Panc1 (cell line): Measurements from ENCODE around the gene AEBP1. TPM values are rescaled to one million over a fixed set of nuclear protein-coding genes. Genes with fewer than 3 reads are reported as not detected.

ENCODE experiments used
- ATAC-seq: fragments of 200-7000 bp; cut with Tn5 transposase; 2 replicates; pipeline ENCODE4 v1.9.1; 2020; ENCODE audit warnings: mild to moderate bottlenecking, moderate library complexity
- BruUV-seq: library from RNA; stranded (reverse); fragments of 400-500 nt; replicated peaks from 2 replicates; lab custom pipeline; 2021; lab: Mats Ljungman, UMichigan
- CTCF ChIA-PET: fragments of 300-600 bp; sonication (Branson Sonifier 250); formaldehyde crosslinking; loops from one replicate; lab custom pipeline; 2022; ENCODE audit warnings: antibody characterized with exemption; lab: Charles Lee
- POLR2A ChIA-PET: fragments of 300-600 bp; sonication (Branson Sonifier 250); formaldehyde crosslinking; loops from one replicate; lab custom pipeline; 2022; ENCODE audit warnings: antibody characterized with exemption; lab: Charles Lee
- DNase-seq: peaks from one replicate; pipeline ENCODE4 v3.0.0-alpha.2; 2010; ENCODE audit warnings: low read depth, low spot score
- H3K27ac ChIP-seq: 2 replicates; pipeline ENCODE4 v1.5.1; 2011; ENCODE audit warnings: mild to moderate bottlenecking, low read length, inconsistent platforms
- H3K27me3 ChIP-seq: fragments of 200-500 bp; sonication (Bioruptor generic); 2 replicates; pipeline ENCODE4 v1.6.0; 2014; ENCODE audit warnings: low read length, inconsistent platforms; ENCODE audit not compliant: control insufficient read depth, insufficient read depth
- H3K36me3 ChIP-seq: fragments of 200-500 bp; sonication (Bioruptor generic); 2 replicates; pipeline ENCODE4 v1.5.1; 2014; ENCODE audit warnings: inconsistent platforms, mild to moderate bottlenecking, low read length, moderate library complexity; ENCODE audit not compliant: control insufficient read depth, insufficient read depth
- H3K4me1 ChIP-seq: 2 replicates; pipeline ENCODE4 v1.5.1; 2011; ENCODE audit warnings: inconsistent platforms, mild to moderate bottlenecking, low read length, moderate library complexity; ENCODE audit not compliant: control insufficient read depth, insufficient read depth
- H3K4me3 ChIP-seq, 2 experiments: 2 replicates each; pipeline ENCODE4 v1.5.1; 2011 to 2012; ENCODE audit warnings: low read depth in 2 of 2, low read length in 2 of 2, mild to moderate bottlenecking in 2 of 2, inconsistent platforms in 1 of 2, moderate library complexity in 1 of 2
- H3K9me3 ChIP-seq: fragments of 200-500 bp; sonication (Bioruptor generic); 2 replicates; pipeline ENCODE4 v1.5.1; 2014; ENCODE audit warnings: low read depth, mild to moderate bottlenecking, inconsistent platforms, low read length, moderate library complexity; ENCODE audit not compliant: control insufficient read depth, insufficient read depth
- POLR2AphosphoS5 ChIP-seq: IDR thresholded peaks from 2 replicates; pipeline ENCODE4 v1.6.1; 2012; ENCODE audit warnings: mild to moderate bottlenecking, low read depth, low read length, moderate library complexity
- SIN3A ChIP-seq: IDR thresholded peaks from 2 replicates; pipeline ENCODE4 v1.6.1; 2012; ENCODE audit warnings: low read depth, mild to moderate bottlenecking, low read length, moderate library complexity, borderline replicate concordance; ENCODE audit not compliant: insufficient read depth
- TCF7L2 ChIP-seq: IDR thresholded peaks from 2 replicates; pipeline ENCODE4 v1.6.1; 2011; ENCODE audit warnings: mild to moderate bottlenecking, low read depth, low read length, inconsistent platforms
- in situ Hi-C: cut with HindIII; loops from 2 replicates; pipeline ENCODE4 v1.10.0; 2016; ENCODE audit warnings: low sequenced_read_pairs, low pct_unique_long_range_greater_than_20kb
- intact Hi-C: fragments of 100-400 bp; cut with micrococcal nuclease; formaldehyde crosslinking; loops from one replicate; pipeline ENCODE4 v1.10.0; 2022; ENCODE audit not compliant: unreplicated experiment
- total RNA-seq: library from RNA; stranded (reverse); gene quantifications from one replicate; pipeline ENCODE4 v1.2.1, GENCODE V29; 2021; ENCODE audit not compliant: unreplicated experiment
- TF ChIP-seq, protein P1 (sequence below), 2 experiments: IDR thresholded peaks; 2 replicates each; pipeline ENCODE4 v1.6.1; 2011 to 2012; ENCODE audit warnings: low read depth in 2 of 2, control low read depth in 1 of 2, low read length in 1 of 2, mild to moderate bottlenecking in 1 of 2, moderate library complexity in 1 of 2; ENCODE audit not compliant: insufficient read depth in 1 of 2
- TF ChIP-seq, protein P2 (sequence below): fragments of 450-650 bp; IDR thresholded peaks from 2 replicates; pipeline ENCODE4 v1.5.1; 2017; ENCODE audit warnings: mild to moderate bottlenecking

AEBP1 gene
- total RNA-seq, 1 experiment from 2014 or later = 0.62 TPM

DNA sequence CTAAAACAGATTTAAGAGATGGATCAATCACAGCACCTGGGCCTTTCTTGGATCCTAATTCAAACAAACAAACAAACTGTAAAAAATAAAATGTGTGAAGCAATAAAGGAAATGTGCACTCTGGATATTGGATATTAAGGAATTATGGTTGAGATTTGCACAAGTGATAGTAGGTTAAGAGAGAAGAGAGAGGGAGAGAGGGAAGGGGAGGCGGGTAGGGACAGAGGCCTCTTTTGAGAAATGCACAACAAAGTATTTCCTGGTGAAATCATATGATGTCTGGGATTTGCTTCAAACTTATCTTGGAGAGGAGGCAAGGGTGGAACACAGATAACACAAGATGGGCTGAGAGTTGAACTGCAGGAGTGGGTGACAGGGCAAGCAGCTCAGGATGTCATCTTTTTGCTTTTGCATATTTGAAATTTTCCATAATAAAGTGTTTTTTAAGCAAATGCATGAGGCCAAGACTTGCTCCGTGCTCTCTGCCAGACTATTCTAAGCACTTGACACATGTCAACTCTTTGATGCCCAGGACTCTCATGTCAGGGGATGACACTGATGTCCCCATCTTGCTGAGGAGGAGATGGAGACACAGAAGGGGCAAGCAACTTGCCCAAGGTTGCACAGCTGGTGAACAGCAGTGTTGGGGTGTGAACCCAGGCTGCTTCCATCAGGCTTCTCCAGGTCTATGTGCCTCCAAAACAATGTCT is 9.1 kb upstream of the AEBP1 start:
- ATAC-seq (no peak), DNase-seq (no peak)
- Histone ChIP-seq H3K27ac (no peak overlapping the region), H3K4me3 (no peak overlapping the region), H3K27me3 (no peaks in the 10 kb centered on the region), H3K9me3 (no peaks in the 10 kb centered on the region), H3K36me3 (no peaks in the 10 kb centered on the region), H3K4me1 (peaks cover 4% of the 10 kb centered on the region)
- intact Hi-C loops = no loop called here
- in situ Hi-C loops = no loop called here
- ChIA-PET POLR2A (no interaction called here), CTCF (no interaction called here)
- TF ChIP-seq, protein P1, sequence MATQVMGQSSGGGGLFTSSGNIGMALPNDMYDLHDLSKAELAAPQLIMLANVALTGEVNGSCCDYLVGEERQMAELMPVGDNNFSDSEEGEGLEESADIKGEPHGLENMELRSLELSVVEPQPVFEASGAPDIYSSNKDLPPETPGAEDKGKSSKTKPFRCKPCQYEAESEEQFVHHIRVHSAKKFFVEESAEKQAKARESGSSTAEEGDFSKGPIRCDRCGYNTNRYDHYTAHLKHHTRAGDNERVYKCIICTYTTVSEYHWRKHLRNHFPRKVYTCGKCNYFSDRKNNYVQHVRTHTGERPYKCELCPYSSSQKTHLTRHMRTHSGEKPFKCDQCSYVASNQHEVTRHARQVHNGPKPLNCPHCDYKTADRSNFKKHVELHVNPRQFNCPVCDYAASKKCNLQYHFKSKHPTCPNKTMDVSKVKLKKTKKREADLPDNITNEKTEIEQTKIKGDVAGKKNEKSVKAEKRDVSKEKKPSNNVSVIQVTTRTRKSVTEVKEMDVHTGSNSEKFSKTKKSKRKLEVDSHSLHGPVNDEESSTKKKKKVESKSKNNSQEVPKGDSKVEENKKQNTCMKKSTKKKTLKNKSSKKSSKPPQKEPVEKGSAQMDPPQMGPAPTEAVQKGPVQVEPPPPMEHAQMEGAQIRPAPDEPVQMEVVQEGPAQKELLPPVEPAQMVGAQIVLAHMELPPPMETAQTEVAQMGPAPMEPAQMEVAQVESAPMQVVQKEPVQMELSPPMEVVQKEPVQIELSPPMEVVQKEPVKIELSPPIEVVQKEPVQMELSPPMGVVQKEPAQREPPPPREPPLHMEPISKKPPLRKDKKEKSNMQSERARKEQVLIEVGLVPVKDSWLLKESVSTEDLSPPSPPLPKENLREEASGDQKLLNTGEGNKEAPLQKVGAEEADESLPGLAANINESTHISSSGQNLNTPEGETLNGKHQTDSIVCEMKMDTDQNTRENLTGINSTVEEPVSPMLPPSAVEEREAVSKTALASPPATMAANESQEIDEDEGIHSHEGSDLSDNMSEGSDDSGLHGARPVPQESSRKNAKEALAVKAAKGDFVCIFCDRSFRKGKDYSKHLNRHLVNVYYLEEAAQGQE (IDR thresholded peaks at IDR 0.05; ENCODE audit: insufficient read depth in 1 of 2, low read depth in 2 of 2, low read length in 1 of 2) = no peak
- 0 out of 2 replicates have a peak, but pooled peaks have one; percentile 23 for TF ChIP-seq TCF7L2
- no TSS peak for BruUV-seq

DNA sequence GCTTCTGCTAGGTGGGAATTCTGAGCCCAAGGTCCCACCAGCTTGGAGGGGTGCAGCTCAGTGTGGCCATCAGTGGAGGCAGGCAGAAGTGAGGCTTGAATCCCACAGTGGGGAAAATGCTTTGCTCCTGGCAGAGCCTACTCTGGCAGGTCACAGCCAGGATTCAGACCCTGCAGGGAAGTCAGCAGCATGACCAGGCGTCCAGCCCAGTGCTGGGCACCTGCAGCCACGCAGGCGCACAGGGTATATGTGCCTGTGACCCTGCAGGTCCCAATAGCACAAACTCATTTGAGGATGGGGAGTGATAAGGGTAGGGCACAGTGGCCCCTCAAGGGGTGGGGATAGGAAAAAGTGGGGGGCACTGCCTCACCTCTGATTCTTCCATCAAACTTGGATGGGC is 8.4 kb upstream of the AEBP1 start:
- POLR2A ChIA-PET = no interaction called here
- intact Hi-C loops = no loop called here
- DNase-seq (no peak), ATAC-seq (no peak)
- CTCF ChIA-PET = no interaction called here
- Histone ChIP-seq H3K4me3 (no peak overlapping the region), H3K9me3 (no peaks in the 10 kb centered on the region), H3K4me1 (peaks cover 11% of the 10 kb centered on the region), H3K27ac (no peak overlapping the region), H3K36me3 (no peaks in the 10 kb centered on the region), H3K27me3 (no peaks in the 10 kb centered on the region)
- in situ Hi-C loops = no loop called here
- TF ChIP-seq POLR2AphosphoS5 = no peak
- no TSS peak for BruUV-seq

DNA sequence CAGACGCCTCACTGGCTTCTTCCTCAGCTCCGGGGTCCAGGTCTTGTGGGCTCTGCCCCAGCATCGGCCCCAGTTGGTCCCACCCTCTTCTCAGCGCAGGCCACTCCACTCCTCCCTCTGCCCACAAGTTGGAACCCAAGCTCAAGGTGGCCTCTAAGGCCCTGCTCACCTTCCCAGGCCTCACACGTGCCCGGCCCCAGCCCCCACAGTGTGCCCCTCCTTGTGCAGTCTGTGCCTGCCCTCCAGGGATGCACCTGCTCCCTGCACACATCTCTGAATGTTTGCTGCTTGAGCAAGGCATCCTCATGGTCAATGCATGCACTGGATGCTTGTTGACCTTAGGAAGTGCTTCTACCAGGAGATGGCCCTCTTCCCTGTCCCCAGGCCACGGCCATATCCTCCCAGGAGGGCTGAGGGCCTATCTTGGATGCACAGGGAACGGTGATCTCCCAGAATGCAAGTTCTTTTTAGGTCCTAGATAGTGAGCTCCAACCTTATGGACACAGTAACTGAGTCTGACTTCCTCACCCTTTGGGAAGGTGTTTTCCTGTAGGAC is 7.7 kb upstream of the AEBP1 start:
- Histone ChIP-seq H3K27me3 (no peaks in the 10 kb centered on the region), H3K4me1 (peaks cover 15% of the 10 kb centered on the region), H3K36me3 (no peaks in the 10 kb centered on the region), H3K4me3 (no peak overlapping the region), H3K27ac (no peak overlapping the region), H3K9me3 (no peaks in the 10 kb centered on the region)
- TF ChIP-seq, protein P2, sequence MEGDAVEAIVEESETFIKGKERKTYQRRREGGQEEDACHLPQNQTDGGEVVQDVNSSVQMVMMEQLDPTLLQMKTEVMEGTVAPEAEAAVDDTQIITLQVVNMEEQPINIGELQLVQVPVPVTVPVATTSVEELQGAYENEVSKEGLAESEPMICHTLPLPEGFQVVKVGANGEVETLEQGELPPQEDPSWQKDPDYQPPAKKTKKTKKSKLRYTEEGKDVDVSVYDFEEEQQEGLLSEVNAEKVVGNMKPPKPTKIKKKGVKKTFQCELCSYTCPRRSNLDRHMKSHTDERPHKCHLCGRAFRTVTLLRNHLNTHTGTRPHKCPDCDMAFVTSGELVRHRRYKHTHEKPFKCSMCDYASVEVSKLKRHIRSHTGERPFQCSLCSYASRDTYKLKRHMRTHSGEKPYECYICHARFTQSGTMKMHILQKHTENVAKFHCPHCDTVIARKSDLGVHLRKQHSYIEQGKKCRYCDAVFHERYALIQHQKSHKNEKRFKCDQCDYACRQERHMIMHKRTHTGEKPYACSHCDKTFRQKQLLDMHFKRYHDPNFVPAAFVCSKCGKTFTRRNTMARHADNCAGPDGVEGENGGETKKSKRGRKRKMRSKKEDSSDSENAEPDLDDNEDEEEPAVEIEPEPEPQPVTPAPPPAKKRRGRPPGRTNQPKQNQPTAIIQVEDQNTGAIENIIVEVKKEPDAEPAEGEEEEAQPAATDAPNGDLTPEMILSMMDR = no peak
- TF ChIP-seq SIN3A = no peak
- TF ChIP-seq POLR2AphosphoS5 = no peak
- TF ChIP-seq TCF7L2 = no peak
- TF ChIP-seq, protein P1 (IDR thresholded peaks at IDR 0.05; ENCODE audit: insufficient read depth in 1 of 2, low read depth in 2 of 2, low read length in 1 of 2) = no peak
- ATAC-seq (no peak), DNase-seq (no peak)
- intact Hi-C loops = no loop called here
- POLR2A ChIA-PET = no interaction called here
- in situ Hi-C loops = no loop called here
- CTCF ChIA-PET = interaction anchor here (0.6 kb wide), 1 partner anchor 115 kb away, joined by 4 read pairs; no protein-coding TSS in a partner anchor
- no TSS peak for BruUV-seq
